Coronary artery (tissue), 2 donors: ENCODE results near the gene FBXL5.
"Not testable (repeated sequence)": the region's sequence is repeated elsewhere in the genome, so short reads cannot be mapped to it uniquely, and the experiment has no call there.

Experiments
- DNase-seq: peaks from one replicate; pipeline ENCODE4 v3.0.0-alpha.2; 2017; ENCODE audit warnings: low spot score
- H3K27ac ChIP-seq, 2 donors: fragments of 200-600 bp; sonication (generic); one replicate each; pipeline ENCODE4 v1.5.1; 2016 to 2019
- H3K4me3 ChIP-seq: fragments of 200-600 bp; sonication (generic); 2 replicates; pipeline ENCODE4 v1.5.1; 2016; ENCODE audit warnings: mild to moderate bottlenecking, moderate library complexity
- TF ChIP-seq, protein P1 (sequence below): fragments of 200-600 bp; sonication (generic); IDR thresholded peaks from one replicate; pipeline ENCODE4 v1.5.1; 2019; ENCODE audit warnings: antibody characterized with exemption

Gene FBXL5

GRCh38 chr4:15636818-15637217, 18.3 kb downstream of the FBXL5 start:
- H3K4me3 ChIP-seq, result no peak overlapping the region
- TF ChIP-seq, protein P1, sequence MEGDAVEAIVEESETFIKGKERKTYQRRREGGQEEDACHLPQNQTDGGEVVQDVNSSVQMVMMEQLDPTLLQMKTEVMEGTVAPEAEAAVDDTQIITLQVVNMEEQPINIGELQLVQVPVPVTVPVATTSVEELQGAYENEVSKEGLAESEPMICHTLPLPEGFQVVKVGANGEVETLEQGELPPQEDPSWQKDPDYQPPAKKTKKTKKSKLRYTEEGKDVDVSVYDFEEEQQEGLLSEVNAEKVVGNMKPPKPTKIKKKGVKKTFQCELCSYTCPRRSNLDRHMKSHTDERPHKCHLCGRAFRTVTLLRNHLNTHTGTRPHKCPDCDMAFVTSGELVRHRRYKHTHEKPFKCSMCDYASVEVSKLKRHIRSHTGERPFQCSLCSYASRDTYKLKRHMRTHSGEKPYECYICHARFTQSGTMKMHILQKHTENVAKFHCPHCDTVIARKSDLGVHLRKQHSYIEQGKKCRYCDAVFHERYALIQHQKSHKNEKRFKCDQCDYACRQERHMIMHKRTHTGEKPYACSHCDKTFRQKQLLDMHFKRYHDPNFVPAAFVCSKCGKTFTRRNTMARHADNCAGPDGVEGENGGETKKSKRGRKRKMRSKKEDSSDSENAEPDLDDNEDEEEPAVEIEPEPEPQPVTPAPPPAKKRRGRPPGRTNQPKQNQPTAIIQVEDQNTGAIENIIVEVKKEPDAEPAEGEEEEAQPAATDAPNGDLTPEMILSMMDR, result no peak
- DNase-seq, result no peak
- no peak overlapping the region for H3K27ac ChIP-seq

- H3K27ac ChIP-seq, H3K4me3 ChIP-seq, DNase-seq: not testable (repeated sequence)
These were observed 37.8 kb downstream of the FBXL5 start for GRCh38 chr4:15617407-15617806.

- H3K27ac ChIP-seq, H3K4me3 ChIP-seq, DNase-seq: not testable (repeated sequence)
These were observed 40.3 kb downstream of the FBXL5 start for GRCh38 chr4:15614891-15615290.

- TF ChIP-seq, protein P1, result no peak
- no peak overlapping the region for H3K27ac ChIP-seq
- DNase-seq, result no peak
- no peak overlapping the region for H3K4me3 ChIP-seq
These were observed 43.0 kb downstream of the FBXL5 start for GRCh38 chr4:15612136-15612535.

- Histone ChIP-seq H3K27ac (no peak overlapping the region), H3K4me3 (no peak overlapping the region)
- no peak for DNase-seq
- TF ChIP-seq, protein P1, result no peak
These were observed 44.3 kb downstream of the FBXL5 start for GRCh38 chr4:15610855-15611254.

DNA sequence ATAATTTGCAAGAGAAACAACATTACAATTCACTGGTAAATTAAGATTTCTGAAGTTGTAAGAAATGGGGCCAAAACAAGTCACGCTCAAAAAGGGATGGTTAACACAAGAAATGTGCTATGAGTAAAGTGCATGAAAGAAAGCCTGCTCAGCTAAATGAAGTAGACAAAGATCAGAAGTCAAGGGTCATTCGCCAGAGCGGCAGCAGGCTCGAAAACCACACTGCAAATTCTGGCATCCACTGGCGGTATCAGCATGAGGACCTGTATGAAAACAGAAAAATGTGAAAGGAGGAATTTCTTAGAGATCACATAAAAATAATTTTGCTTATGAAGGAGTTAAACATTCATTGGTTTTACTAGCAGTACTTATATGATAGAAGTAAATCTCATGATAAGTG, 49.6 kb downstream of the FBXL5 start:
- DNase-seq, result no peak
- Histone ChIP-seq H3K4me3 (no peak overlapping the region), H3K27ac (no peak overlapping the region)
- TF ChIP-seq, protein P1, result no peak

DNA sequence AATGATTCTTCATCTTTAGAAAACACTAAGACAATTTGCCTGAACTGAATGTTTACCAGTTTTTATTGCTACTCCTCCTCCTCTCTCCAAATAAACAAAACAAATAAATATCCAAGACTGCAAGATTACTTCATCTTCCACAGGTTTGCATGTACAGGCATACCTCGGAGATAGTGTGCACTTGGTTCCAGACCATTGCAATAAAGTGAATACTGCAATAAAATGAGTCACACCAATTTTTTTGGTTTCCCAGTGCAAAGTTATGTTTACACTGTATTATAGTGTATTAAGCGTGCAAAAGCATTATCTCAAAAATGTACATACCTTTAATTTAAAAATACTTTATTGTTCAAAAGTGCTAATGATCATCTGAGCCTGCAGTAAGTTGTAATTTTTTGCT, 53.3 kb downstream of the FBXL5 start:
- Histone ChIP-seq H3K4me3 (no peak overlapping the region), H3K27ac (no peak overlapping the region)
- DNase-seq, result no peak
- TF ChIP-seq, protein P1, result no peak

- Histone ChIP-seq H3K4me3 (no peak overlapping the region), H3K27ac (no peak overlapping the region)
- TF ChIP-seq, protein P1, result no peak
- no peak for DNase-seq
These were observed 55.0 kb downstream of the FBXL5 start for GRCh38 chr4:15600176-15600575.
